GM12874 (cell line): ENCODE measurements around the gene TSTD1.

Experiments
- TF ChIP-seq, protein P1 (sequence below): IDR thresholded peaks from 2 replicates; pipeline ENCODE4 v1.5.1; 2011; ENCODE audit warnings: low read depth, mild to moderate bottlenecking, control low read depth, low read length, moderate library complexity; ENCODE audit not compliant: insufficient read depth

Gene TSTD1

DNA sequence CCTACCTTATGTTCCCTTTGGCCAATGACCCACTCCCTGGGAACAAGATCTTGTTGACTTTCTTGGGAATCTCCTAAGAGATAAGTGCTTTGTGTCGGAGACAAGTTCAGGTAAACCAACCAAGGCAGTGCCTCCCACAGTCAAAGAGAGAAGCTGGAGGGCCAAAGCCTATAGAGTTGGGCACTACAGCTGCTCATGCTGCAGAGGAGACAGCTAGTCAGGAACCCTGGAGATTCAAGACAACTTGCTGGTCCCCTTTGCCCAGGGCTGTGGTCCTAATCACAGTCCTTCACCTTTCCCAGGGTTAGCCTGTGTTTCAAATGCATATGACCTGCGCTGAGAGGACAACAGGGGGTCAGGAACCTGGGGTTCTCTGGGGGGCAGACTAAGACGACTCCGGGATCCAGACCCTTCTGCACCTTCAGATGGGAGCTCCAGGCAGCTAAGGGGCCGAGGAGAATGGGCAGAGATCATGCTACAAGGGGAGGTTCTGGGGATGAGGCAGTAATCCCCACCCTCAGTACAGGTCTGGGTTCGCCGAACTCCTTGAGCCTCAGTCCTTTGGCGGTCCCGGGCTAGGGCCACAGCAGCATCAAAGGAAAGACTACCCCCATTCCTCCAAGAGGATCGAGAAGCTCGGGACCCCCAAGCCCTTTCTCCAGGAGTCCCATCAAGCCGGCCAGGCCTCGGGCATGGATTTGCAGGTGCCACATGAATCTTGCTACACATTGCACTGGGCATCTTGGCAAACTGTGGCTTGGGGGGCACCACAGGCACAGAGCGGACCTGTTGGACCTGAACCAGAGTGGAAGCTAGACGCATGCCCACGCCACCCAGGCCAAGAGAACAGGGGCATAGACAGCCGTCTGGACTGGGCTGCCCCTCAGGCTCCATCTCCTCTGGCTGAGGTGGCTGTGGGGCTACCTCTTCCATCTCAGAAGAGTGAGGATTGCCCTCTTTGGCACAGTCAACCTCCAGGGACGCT is 9.0 kb upstream of the TSTD1 start:
- TF ChIP-seq, protein P1, sequence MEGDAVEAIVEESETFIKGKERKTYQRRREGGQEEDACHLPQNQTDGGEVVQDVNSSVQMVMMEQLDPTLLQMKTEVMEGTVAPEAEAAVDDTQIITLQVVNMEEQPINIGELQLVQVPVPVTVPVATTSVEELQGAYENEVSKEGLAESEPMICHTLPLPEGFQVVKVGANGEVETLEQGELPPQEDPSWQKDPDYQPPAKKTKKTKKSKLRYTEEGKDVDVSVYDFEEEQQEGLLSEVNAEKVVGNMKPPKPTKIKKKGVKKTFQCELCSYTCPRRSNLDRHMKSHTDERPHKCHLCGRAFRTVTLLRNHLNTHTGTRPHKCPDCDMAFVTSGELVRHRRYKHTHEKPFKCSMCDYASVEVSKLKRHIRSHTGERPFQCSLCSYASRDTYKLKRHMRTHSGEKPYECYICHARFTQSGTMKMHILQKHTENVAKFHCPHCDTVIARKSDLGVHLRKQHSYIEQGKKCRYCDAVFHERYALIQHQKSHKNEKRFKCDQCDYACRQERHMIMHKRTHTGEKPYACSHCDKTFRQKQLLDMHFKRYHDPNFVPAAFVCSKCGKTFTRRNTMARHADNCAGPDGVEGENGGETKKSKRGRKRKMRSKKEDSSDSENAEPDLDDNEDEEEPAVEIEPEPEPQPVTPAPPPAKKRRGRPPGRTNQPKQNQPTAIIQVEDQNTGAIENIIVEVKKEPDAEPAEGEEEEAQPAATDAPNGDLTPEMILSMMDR = no peak

DNA sequence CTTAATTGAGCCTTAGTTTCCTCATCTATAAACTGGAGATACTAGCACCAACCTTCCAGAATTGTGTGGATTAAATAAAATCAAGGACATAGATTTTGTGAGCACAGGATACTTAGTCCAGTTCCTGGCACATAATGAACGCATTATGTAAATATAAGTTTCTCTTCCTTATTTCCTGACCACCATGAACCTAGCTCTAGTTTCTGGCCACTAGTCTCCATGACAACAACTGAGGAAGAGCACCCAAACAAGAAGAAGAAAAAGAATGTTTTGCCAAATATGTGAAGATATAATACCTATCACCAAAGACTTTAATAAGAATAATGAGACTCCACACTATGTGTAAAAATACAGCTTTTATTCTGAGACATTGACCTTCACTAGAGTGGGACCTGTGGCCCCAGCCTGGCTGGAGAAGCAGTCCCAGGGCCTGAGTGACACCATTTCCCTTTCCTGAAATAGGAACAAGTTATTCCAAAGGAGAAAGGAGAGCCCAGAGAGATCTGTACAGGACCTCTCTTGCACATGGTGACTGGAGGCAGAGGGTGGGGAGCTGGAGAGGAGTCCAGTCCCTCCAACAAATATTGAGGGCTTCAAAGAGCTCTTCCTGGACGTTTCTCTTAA is 8.0 kb upstream of the TSTD1 start:
- TF ChIP-seq, protein P1 = no peak

DNA sequence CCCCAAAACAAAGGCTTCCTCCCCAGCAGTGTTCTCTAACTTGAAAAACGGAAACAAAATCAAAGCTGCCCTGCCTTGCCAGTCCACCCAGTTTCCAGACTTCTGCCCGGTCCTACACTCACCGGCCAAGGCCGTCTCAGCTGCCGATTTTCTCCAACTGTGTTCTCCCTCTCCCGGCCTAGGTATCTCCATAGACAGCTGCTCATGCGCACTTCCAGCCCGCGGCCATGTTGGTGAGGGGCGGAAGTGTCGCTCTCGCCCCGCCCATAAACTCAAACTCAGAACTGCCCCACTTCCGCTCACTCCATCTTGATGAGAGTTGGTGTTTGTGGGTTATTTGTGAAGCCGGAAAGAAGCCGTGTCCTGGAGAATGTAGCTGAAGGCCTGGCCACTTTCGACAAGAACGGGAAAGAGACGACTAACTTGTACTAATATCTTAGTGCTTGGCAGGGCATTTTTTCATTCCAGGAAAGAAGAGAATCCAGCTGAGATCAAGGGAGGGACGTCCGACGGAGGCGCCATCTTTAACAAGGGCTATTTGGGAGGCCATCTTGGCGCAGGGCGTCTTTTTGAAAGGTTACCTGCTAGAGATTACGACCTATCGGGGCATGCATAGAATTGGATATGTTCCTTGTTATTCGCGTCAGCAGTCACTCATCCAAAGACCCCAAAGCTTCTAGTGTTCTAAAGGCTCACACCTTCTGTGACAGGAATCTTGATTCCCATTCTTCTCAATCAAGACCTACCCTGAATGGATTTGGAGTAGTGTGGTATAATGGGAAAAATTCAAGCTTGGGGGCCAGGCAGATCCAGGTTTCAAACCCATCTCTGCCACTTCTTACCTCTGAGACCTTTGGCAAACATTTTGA is 7.2 kb upstream of the TSTD1 start, which contains the start of gene USF1:
Gene USF1 (minus strand): TSS at position 242 of the 869 bp plus-strand sequence. CDS start 2,702 bp downstream, outside the sequence.
- TF ChIP-seq, protein P1 = no peak

DNA sequence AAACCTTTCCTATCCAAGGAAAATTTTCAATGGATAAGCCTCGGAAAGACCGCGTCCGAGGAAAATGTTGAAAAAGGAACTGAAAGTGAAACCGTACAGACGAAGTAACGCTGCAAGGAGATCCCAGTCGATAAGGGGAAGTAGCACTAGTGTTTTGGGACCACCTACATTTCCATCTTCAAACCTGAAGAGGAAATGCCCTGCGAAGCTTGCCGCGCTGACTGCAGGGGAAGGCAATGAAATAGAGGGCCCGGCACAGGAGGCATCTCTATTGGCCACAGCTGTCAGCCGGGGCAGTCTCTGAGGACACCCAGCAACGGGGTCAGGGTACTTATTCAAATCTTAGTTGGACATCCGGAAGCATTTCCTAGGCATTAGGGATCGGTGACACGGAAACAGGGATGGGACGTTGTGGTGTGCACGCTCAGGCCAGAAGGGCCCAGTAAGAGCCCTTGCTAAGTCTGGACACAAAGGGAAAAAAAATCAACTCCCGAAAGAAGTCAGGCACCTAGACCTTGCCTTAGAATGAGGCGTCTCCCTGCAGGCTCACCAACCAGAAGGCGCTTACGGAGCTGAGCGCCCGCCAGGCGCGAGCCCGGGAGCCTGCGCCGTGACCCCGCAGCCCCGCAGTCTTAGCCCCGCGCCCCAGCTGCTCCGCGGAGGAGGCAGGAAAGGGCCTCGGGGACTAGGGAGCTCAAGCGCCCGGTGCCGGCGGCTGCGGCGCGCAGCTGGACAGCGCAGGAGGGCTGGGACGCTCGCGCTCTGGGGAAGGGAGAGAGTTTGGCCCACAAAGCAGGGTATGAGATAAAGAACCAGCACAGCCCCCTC is 6.4 kb upstream of the TSTD1 start:
- TF ChIP-seq, protein P1 = no peak

DNA sequence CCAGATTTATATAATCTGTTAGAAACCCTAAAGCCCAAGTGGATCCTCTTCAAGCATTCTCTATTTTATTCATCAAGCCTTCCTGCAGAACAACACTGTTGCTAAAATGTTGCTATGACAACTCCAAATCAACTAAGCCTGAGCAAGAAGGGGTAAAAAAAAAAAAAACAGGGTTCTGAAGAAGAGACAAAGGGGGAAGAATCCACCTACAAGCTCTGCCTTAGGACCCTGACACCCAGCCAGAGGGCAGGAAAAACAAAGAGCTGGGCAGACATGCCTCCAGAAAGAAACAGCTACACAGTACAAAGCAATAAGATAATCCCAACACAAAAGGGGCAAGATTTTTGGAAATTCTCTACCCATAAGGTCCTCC is 5.8 kb upstream of the TSTD1 start:
- TF ChIP-seq, protein P1 = no peak

DNA sequence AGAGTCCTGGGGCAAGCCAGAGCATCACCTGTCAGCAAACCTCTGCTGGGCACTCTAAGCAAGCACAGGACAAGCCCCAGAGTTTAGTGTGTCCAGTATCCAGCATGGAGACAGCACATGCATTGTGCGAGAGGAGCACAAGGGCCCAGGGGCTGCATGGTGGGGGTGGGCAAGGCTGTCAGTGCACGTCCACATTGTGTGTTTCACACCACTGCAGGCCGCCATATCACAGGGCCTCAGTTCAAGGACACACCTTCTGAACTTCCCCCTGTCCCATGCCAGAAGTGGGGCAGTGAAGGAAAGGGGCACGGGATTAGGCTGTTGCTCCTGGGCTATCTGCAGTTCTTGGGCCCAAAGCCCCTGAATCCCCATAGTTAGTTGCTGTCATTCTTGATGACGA is 782 bp upstream of the TSTD1 start:
- TF ChIP-seq, protein P1 = no peak
